Neural crest cell (in vitro differentiated cells): Measurements from ENCODE around the gene GLIS1. TPM values are rescaled to one million over a fixed set of nuclear protein-coding genes. Genes with fewer than 3 reads are reported as not detected.

Experiments used
- DNase-seq: peaks from one replicate; pipeline ENCODE4 v3.0.0; 2021; ENCODE audit warnings: low read depth, mixed read lengths, low spot score
- H3K27ac Mint-ChIP-seq: one replicate; pipeline ENCODE4 v1.8.0; 2021; ENCODE audit warnings: mild to moderate bottlenecking, mixed read lengths; ENCODE audit not compliant: unreplicated experiment
- H3K27me3 Mint-ChIP-seq: 2 replicates; pipeline ENCODE4 v1.8.0; 2021; ENCODE audit warnings: low read depth, mild to moderate bottlenecking, mixed read lengths
- H3K36me3 Mint-ChIP-seq: 2 replicates; pipeline ENCODE4 v1.8.0; 2021; ENCODE audit warnings: low read depth, mild to moderate bottlenecking, mixed read lengths
- H3K4me1 Mint-ChIP-seq: 2 replicates; pipeline ENCODE4 v1.8.0; 2021; ENCODE audit warnings: mixed read lengths
- H3K4me3 Mint-ChIP-seq: one replicate; pipeline ENCODE4 v1.8.0; 2021; ENCODE audit warnings: mild to moderate bottlenecking, mixed read lengths
- H3K9me3 Mint-ChIP-seq: 2 replicates; pipeline ENCODE4 v1.8.0; 2021; ENCODE audit warnings: mixed read lengths
- total RNA-seq: library from RNA; stranded (reverse); gene quantifications from 2 replicates; pipeline ENCODE4 v1.2.1, GENCODE V29; 2021
- TF ChIP-seq, protein P1 (sequence below): fragments of 200-600 bp; sonication (generic); conservative IDR thresholded peaks from 2 replicates; pipeline ENCODE4 v1.5.0; 2021; ENCODE audit warnings: antibody characterized with exemption, mild to moderate bottlenecking

Gene GLIS1
- total RNA-seq, 1 donor from 2014 or later = not detected

DNA sequence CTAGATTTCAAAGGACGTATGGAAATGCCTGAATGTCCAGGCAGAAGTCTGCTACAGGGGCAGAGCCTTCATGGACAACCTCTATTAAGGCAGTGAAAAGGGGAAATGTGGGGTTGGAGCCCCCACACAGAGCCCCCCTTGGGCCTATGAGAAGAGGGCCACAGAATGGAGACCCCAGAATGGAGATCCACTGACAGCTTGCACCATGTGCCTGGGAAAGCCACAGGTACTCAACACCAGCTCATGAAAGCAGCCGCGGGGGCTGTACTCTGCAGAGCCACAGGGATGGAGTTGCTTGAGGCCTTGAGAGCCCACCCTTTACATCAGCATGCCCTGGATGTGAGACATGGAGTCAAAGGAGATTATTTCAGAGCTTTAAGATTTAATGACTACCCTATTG is 171.1 kb downstream of the GLIS1 start:
- no peak for DNase-seq
- Mint-ChIP-seq H3K36me3 (no peaks in the 10 kb centered on the region), H3K9me3 (peaks cover 5% of the 10 kb centered on the region), H3K4me1 (peaks cover 6% of the 10 kb centered on the region), H3K4me3 (no peak overlapping the region), H3K27me3 (no peaks in the 10 kb centered on the region), H3K27ac (no peak overlapping the region)
- TF ChIP-seq, protein P1, sequence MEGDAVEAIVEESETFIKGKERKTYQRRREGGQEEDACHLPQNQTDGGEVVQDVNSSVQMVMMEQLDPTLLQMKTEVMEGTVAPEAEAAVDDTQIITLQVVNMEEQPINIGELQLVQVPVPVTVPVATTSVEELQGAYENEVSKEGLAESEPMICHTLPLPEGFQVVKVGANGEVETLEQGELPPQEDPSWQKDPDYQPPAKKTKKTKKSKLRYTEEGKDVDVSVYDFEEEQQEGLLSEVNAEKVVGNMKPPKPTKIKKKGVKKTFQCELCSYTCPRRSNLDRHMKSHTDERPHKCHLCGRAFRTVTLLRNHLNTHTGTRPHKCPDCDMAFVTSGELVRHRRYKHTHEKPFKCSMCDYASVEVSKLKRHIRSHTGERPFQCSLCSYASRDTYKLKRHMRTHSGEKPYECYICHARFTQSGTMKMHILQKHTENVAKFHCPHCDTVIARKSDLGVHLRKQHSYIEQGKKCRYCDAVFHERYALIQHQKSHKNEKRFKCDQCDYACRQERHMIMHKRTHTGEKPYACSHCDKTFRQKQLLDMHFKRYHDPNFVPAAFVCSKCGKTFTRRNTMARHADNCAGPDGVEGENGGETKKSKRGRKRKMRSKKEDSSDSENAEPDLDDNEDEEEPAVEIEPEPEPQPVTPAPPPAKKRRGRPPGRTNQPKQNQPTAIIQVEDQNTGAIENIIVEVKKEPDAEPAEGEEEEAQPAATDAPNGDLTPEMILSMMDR = no peak

DNA sequence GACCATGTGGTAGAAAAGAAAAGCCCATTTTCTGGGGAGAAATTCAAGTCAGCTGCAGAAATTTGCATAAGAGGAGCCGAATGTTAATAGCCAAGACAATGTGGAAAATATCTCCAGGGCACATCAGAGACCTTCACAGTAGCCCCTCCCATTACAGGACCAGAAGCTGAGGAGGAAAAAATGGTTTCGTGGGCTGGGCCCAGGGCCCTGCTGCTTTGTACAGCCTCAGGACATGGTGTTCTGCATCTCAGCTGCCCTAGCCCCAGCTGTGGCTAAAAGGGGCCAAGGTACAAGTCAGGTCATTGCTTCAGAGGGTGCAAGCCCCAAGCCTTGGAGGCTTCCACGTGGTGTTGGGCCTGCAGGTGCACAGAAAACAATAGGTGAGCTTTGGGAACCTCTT is 171.5 kb downstream of the GLIS1 start:
- H3K27ac Mint-ChIP-seq = no peak overlapping the region
- no peaks in the 10 kb centered on the region for H3K27me3 Mint-ChIP-seq
- peaks cover 6% of the 10 kb centered on the region for H3K4me1 Mint-ChIP-seq
- DNase-seq = no peak
- peaks cover 5% of the 10 kb centered on the region for H3K9me3 Mint-ChIP-seq
- H3K4me3 Mint-ChIP-seq = no peak overlapping the region
- TF ChIP-seq, protein P1 = no peak
- H3K36me3 Mint-ChIP-seq = no peaks in the 10 kb centered on the region

DNA sequence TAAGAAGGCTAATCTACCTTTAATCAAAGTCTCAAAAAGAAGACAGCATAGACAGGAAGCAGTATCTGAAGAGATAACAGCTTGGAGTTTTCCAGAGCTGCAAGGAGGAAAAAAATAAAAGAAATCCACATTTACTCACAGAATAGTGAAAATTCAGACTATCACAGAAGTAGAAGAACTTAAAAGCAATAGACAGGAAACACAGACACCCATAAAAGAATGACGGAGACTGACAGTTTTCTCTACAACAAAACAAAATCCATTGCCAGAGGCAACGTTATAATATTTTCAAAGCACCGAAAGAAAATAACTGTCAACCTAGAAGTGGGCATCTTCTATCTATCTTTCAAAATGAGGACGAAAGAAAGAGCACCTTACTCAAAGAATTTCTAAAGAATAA is 175.4 kb downstream of the GLIS1 start:
- Mint-ChIP-seq H3K27ac (no peak overlapping the region), H3K36me3 (no peaks in the 10 kb centered on the region), H3K4me1 (peaks cover 12% of the 10 kb centered on the region), H3K4me3 (no peak overlapping the region), H3K9me3 (peaks cover 5% of the 10 kb centered on the region), H3K27me3 (no peaks in the 10 kb centered on the region)
- no peak for DNase-seq
- TF ChIP-seq, protein P1 = no peak

DNA sequence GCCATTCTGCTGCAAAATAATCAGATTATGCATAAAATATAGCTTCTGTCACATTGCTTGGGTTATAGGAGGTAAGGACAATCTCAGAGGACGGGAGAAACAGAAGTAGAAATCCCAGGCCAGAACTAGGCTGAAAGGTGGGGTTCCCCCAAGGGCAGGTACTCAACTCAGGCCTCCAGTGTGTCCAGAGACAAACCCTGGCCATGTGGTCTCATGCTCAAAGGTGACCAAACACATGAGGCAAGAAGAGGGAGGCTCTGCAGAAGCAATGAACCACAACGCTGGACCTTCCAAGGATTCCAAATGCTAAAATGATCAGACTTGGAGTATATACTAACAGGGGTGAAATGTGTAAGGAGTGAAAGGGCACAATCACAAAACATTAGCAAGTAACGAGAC is 176.0 kb downstream of the GLIS1 start:
- TF ChIP-seq, protein P1 = no peak
- Mint-ChIP-seq H3K4me3 (no peak overlapping the region), H3K36me3 (no peaks in the 10 kb centered on the region), H3K4me1 (peaks cover 12% of the 10 kb centered on the region), H3K27me3 (no peaks in the 10 kb centered on the region), H3K9me3 (peaks cover 5% of the 10 kb centered on the region), H3K27ac (no peak overlapping the region)
- no peak for DNase-seq

DNA sequence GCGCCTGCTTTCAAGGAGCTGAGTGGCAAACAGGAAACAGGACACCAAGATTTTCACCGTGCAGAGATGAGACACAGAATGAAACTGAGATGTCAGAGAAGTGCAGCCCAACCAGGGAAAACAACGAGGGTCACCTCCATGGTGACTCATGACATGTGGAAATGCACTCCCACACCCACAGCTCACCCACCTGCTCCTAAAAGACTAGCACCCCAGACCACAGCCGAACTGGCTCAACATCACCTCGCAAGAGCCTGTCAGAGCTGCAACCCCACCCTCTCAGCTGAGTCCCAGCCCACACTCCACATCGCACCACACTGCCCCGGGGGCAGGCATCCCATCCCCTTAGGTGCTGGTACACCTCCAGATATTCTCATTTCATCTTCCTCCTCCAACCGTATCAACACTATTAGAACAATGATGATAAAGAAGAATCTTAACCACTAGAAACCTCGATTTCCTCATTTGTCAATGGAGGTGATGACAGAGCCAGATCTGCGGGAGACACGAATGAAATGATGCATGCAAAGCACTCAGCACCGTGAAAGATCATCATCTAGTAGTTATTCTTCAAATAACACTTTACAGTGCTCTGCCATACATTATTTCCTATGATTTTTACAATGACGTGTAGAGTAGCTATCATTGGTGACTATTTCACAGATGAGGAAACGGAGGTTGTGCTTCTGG is 176.5 kb downstream of the GLIS1 start:
- DNase-seq = no peak
- H3K36me3 Mint-ChIP-seq = no peaks in the 10 kb centered on the region
- peaks cover 12% of the 10 kb centered on the region for H3K4me1 Mint-ChIP-seq
- no peak overlapping the region for H3K4me3 Mint-ChIP-seq
- no peaks in the 10 kb centered on the region for H3K27me3 Mint-ChIP-seq
- TF ChIP-seq, protein P1 = no peak
- peaks cover 5% of the 10 kb centered on the region for H3K9me3 Mint-ChIP-seq
- H3K27ac Mint-ChIP-seq = no peak overlapping the region
